Measurements from ENCODE around the gene CTSC.

DNA sequence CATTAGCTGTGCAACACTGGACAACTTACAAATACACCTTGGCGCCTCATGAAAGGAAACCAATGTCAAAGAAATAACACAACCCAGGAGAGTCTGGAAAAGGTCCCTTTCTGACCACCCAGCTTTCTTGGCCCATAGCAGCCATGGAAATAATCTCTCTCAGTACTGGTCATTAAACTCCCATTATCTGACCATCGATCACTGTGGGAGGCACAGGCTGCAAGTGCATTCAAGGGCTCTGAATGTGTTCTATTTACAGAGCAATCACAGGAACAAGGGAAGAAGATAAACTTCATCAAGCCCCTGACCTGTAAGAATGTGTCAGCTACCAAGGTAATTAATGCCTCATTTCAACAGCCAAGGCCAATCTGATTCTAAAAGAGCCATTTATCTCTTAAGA lies 40.1 kb downstream of the CTSC start:
- no peak for TF ChIP-seq POLR2A (IDR thresholded peaks at IDR 0.05; ENCODE audit: low read depth, low read length)
- no peak for TF ChIP-seq POU2F2 (IDR thresholded peaks at IDR 0.05; ENCODE audit: low read depth, low read length)
- no peak for TF ChIP-seq POLR2AphosphoS5 (IDR thresholded peaks at IDR 0.05; ENCODE audit: low read depth, low read length)
